ENCODE results near the gene PLA2G4E.

Gene PLA2G4E

GRCh38 chr15:41952013-41952563, 68.8 kb downstream of the PLA2G4E start:
- no peak for DNase-seq

- DNase-seq, result no peak
These were observed 69.3 kb downstream of the PLA2G4E start for GRCh38 chr15:41951571-41951970.

GRCh38 chr15:41950489-41950888, 70.4 kb downstream of the PLA2G4E start:
- DNase-seq, result no peak

GRCh38 chr15:41950127-41950483, 70.7 kb downstream of the PLA2G4E start:
- DNase-seq, result no peak

GRCh38 chr15:41949401-41950126, 71.3 kb downstream of the PLA2G4E start:
- peak; percentile 26 for DNase-seq

GRCh38 chr15:41948490-41948889, 72.4 kb downstream of the PLA2G4E start:
- DNase-seq, result no peak

GRCh38 chr15:41946970-41947369, 73.9 kb downstream of the PLA2G4E start:
- DNase-seq, result no peak

GRCh38 chr15:41945731-41946130, 75.1 kb downstream of the PLA2G4E start:
- DNase-seq, result no peak

GRCh38 chr15:41945221-41945620, 75.6 kb downstream of the PLA2G4E start:
- DNase-seq, result no peak

- no peak for DNase-seq
These were observed 76.4 kb downstream of the PLA2G4E start for GRCh38 chr15:41944313-41944940.

- DNase-seq, result no peak
These were observed 77.1 kb downstream of the PLA2G4E start for GRCh38 chr15:41943543-41944312.

- no peak for DNase-seq
These were observed 78.0 kb downstream of the PLA2G4E start for GRCh38 chr15:41942886-41943285.

- no peak for DNase-seq
These were observed 79.0 kb downstream of the PLA2G4E start for GRCh38 chr15:41941644-41942415.

- no peak for DNase-seq
These were observed 80.4 kb downstream of the PLA2G4E start for GRCh38 chr15:41940441-41940857.

GRCh38 chr15:41939986-41940385, 80.9 kb downstream of the PLA2G4E start:
- no peak for DNase-seq

GRCh38 chr15:41937568-41937923, 83.3 kb downstream of the PLA2G4E start:
- no peak for DNase-seq

- DNase-seq, result peak; percentile 89
These were observed 83.9 kb downstream of the PLA2G4E start for GRCh38 chr15:41936649-41937567.

- no peak for DNase-seq
These were observed 84.7 kb downstream of the PLA2G4E start for GRCh38 chr15:41936155-41936554.

- no peak for DNase-seq
These were observed 85.2 kb downstream of the PLA2G4E start for GRCh38 chr15:41935566-41936020.

- DNase-seq, result peak; percentile 19
These were observed 86.0 kb downstream of the PLA2G4E start for GRCh38 chr15:41934843-41935242.

- peak; percentile 68 for DNase-seq
These were observed 87.1 kb downstream of the PLA2G4E start for GRCh38 chr15:41933771-41934170.

- no peak for DNase-seq
These were observed 87.5 kb downstream of the PLA2G4E start for GRCh38 chr15:41933326-41933725.

Measured in inflammatory macrophage treated with lipopolysaccharide for 4 hours (primary cell).